ENCODE data around the gene TM9SF4. TPM values are rescaled to one million over a fixed set of nuclear protein-coding genes. Genes with fewer than 3 reads are reported as not detected.

The TM9SF4 gene
- polyA plus RNA-seq, 1 donor (not counting 4 experiments of a cell fraction or from before 2014, with no cell fraction given), result 49.4 TPM

DNA sequence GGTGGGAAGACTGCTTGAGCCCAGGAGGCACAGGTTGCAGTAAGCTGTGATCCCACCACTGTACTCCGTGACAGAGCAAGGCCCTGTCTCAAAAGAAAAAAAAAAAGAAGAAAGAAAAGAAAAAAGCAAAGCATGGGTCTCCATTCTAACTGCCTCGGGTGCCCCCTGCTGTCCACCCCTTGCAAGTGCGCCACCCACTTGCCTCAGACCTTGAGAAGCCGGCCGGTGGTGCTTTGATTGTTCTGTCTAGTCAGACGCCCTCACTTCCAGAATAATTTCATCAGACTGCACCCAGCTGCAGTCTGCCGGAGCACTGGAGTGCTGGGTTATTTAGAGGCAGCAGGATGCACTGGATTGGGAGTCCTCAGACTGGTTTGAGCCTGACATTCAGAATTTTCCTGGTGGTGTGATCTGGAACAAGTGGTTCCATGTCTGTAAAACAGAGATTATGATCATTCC, 17.6 kb upstream of the TM9SF4 start:
- Histone ChIP-seq H3K27ac (ENCODE audit: control insufficient read depth, insufficient read depth, low read length) (no peak overlapping the region), H3K79me2 (ENCODE audit: control insufficient read depth, insufficient read depth, low read length) (no peaks in the 10 kb centered on the region), H3K27me3 (ENCODE audit: control insufficient read depth, extremely low read depth, insufficient read depth, low read length) (peaks cover 6% of the 10 kb centered on the region), H3K9me3 (ENCODE audit: control insufficient read depth, low read depth, low read length) (no peaks in the 10 kb centered on the region), H3K9me1 (ENCODE audit: control insufficient read depth, extremely low read depth, insufficient read depth, low read length) (no peaks in the 10 kb centered on the region), H3K36me3 (ENCODE audit: control insufficient read depth in 2 of 2, extremely low read depth in 1 of 2, insufficient read depth in 2 of 2, low read length in 2 of 2) (no peaks in the 10 kb centered on the region), H4K20me1 (ENCODE audit: control insufficient read depth, extremely low read depth, insufficient read depth, low read length) (no peaks in the 10 kb centered on the region), H3K4me2 (ENCODE audit: control insufficient read depth, extremely low read depth, insufficient read depth, low read depth, low read length) (no peak overlapping the region), H3K9ac (ENCODE audit: control insufficient read depth, extremely low read depth, insufficient read depth, low read length) (no peak overlapping the region), H3K4me1 (ENCODE audit: control insufficient read depth, extremely low read depth, insufficient read depth, low read length) (no peaks in the 10 kb centered on the region), H3K4me3 (ENCODE audit: control insufficient read depth in 2 of 3, extremely low read depth in 1 of 3, insufficient read depth in 2 of 3, low read depth in 1 of 3, low read length in 3 of 3) (no peak overlapping the region), H2AFZ (ENCODE audit: control insufficient read depth, low read length) (no peak overlapping the region)
- FAIRE-seq, result no peak
- peak; percentile 11 for DNase-seq (ENCODE audit: low read depth, low spot score)
- TF ChIP-seq EZH2 (IDR thresholded peaks at IDR 0.05; ENCODE audit: low read length), result no peak
- TF ChIP-seq, protein P1, sequence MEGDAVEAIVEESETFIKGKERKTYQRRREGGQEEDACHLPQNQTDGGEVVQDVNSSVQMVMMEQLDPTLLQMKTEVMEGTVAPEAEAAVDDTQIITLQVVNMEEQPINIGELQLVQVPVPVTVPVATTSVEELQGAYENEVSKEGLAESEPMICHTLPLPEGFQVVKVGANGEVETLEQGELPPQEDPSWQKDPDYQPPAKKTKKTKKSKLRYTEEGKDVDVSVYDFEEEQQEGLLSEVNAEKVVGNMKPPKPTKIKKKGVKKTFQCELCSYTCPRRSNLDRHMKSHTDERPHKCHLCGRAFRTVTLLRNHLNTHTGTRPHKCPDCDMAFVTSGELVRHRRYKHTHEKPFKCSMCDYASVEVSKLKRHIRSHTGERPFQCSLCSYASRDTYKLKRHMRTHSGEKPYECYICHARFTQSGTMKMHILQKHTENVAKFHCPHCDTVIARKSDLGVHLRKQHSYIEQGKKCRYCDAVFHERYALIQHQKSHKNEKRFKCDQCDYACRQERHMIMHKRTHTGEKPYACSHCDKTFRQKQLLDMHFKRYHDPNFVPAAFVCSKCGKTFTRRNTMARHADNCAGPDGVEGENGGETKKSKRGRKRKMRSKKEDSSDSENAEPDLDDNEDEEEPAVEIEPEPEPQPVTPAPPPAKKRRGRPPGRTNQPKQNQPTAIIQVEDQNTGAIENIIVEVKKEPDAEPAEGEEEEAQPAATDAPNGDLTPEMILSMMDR (optimal IDR thresholded peaks at IDR 0.05 in 1 of 3, IDR thresholded peaks at IDR 0.05 in 1 of 3, conservative IDR thresholded peaks at IDR 0.05 in 1 of 3; ENCODE audit: extremely low read depth in 1 of 3, insufficient read depth in 2 of 3, low read length in 3 of 3), result peak; percentile 81 to 96 (median 91)
- dilution Hi-C loops (cut with MboI; ENCODE audit: extremely low pct_ligation_motif_present, low sequenced_read_pairs), result no loop called here

DNA sequence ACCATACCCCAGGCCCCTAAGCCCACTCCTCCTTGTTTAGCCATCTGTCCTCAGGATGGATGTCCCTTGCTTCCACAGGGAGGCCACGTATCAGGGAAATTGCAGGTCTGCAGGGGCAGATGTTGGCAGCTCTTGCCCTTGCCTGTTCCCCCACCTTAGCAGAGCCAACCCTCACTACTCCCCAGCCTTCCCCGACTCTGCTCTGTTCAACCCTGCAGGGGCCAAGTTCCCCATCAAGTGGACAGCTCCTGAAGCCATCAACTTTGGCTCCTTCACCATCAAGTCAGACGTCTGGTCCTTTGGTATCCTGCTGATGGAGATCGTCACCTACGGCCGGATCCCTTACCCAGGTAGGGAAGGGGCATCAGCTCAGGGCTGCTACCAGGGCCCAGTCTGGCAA, 10.7 kb upstream of the TM9SF4 start:
- Histone ChIP-seq H3K4me1 (ENCODE audit: control insufficient read depth, extremely low read depth, insufficient read depth, low read length) (no peaks in the 10 kb centered on the region), H3K4me3 (ENCODE audit: control insufficient read depth in 2 of 3, extremely low read depth in 1 of 3, insufficient read depth in 2 of 3, low read depth in 1 of 3, low read length in 3 of 3) (no peak overlapping the region), H3K36me3 (ENCODE audit: control insufficient read depth in 2 of 2, extremely low read depth in 1 of 2, insufficient read depth in 2 of 2, low read length in 2 of 2) (no peaks in the 10 kb centered on the region), H3K27me3 (ENCODE audit: control insufficient read depth, extremely low read depth, insufficient read depth, low read length) (peaks cover 12% of the 10 kb centered on the region), H4K20me1 (ENCODE audit: control insufficient read depth, extremely low read depth, insufficient read depth, low read length) (no peaks in the 10 kb centered on the region), H3K79me2 (ENCODE audit: control insufficient read depth, insufficient read depth, low read length) (no peaks in the 10 kb centered on the region), H3K9me3 (ENCODE audit: control insufficient read depth, low read depth, low read length) (no peaks in the 10 kb centered on the region), H2AFZ (ENCODE audit: control insufficient read depth, low read length) (no peak overlapping the region), H3K9me1 (ENCODE audit: control insufficient read depth, extremely low read depth, insufficient read depth, low read length) (no peaks in the 10 kb centered on the region), H3K9ac (ENCODE audit: control insufficient read depth, extremely low read depth, insufficient read depth, low read length) (no peak overlapping the region), H3K27ac (ENCODE audit: control insufficient read depth, insufficient read depth, low read length) (no peak overlapping the region), H3K4me2 (ENCODE audit: control insufficient read depth, extremely low read depth, insufficient read depth, low read depth, low read length) (no peak overlapping the region)
- dilution Hi-C loops (cut with MboI; ENCODE audit: extremely low pct_ligation_motif_present, low sequenced_read_pairs), result no loop called here
- TF ChIP-seq EZH2 (IDR thresholded peaks at IDR 0.05; ENCODE audit: low read length), result no peak
- TF ChIP-seq, protein P1 (optimal IDR thresholded peaks at IDR 0.05 in 1 of 3, IDR thresholded peaks at IDR 0.05 in 1 of 3, conservative IDR thresholded peaks at IDR 0.05 in 1 of 3; ENCODE audit: extremely low read depth in 1 of 3, insufficient read depth in 2 of 3, low read length in 3 of 3), result no peak
- no peak for FAIRE-seq
- DNase-seq (ENCODE audit: low read depth, low spot score), result no peak

Data from keratinocyte (primary cell).